CD4-positive, alpha-beta T cell (primary cell): ENCODE measurements around the gene NKD1. TPM values are rescaled to one million over a fixed set of nuclear protein-coding genes. Genes with fewer than 3 reads are reported as not detected.
A peak's percentile ranks its signal among the peaks of the same experiment; 100 is the strongest.

Experiments
- ATAC-seq: fragments of 200-7000 bp; cut with Tn5 transposase; one replicate; pipeline ENCODE4 v1.10.0; 2022; ENCODE audit warnings: mild to moderate bottlenecking; ENCODE audit not compliant: poor library complexity
- CTCF ChIA-PET: fragments of 350-600 bp; sonication (Branson Sonifier 250); formaldehyde crosslinking; loops from one replicate; lab custom pipeline; 2021; ENCODE audit warnings: antibody characterized with exemption, inconsistent platforms; lab: Charles Lee
- POLR2A ChIA-PET: fragments of 350-600 bp; sonication (Branson Sonifier 250); formaldehyde crosslinking; loops from one replicate; lab custom pipeline; 2021; ENCODE audit warnings: antibody characterized with exemption, inconsistent platforms; lab: Charles Lee
- DNase-seq, 14 experiments: peaks; one replicate each; pipeline ENCODE4 v3.0.0-alpha.2; 2013 to 2020; ENCODE audit warnings: mixed read lengths in 2 of 14
- H3K27ac ChIP-seq, 2 donors: one replicate each; pipeline versions ENCODE4 v1.5.1 to v1.7.0; 2013; ENCODE audit warnings: low read length in 2 of 2, low read depth in 1 of 2, mild to moderate bottlenecking in 1 of 2
- H3K27me3 ChIP-seq, 2 experiments: 1 replicate in 1 of 2; 2 replicates in 1 of 2; pipeline versions ENCODE4 v1.6.1 to v1.7.0; 2013; ENCODE audit warnings: low read length in 2 of 2, control low read depth in 1 of 2, mild to moderate bottlenecking in 1 of 2, moderate library complexity in 1 of 2; ENCODE audit not compliant: insufficient read depth in 2 of 2, control insufficient read depth in 1 of 2
- H3K36me3 ChIP-seq: one replicate; pipeline ENCODE4 v1.6.1; 2013; ENCODE audit warnings: low read length, control low read depth; ENCODE audit not compliant: insufficient read depth
- H3K4me1 ChIP-seq: one replicate; pipeline ENCODE4 v1.6.1; 2013; ENCODE audit warnings: low read length, control low read depth; ENCODE audit not compliant: insufficient read depth
- H3K4me3 ChIP-seq: one replicate; pipeline ENCODE4 v1.5.1; 2013; ENCODE audit warnings: mild to moderate bottlenecking, low read length, moderate library complexity
- H3K9me3 ChIP-seq, 2 experiments: 1 replicate in 1 of 2; 2 replicates in 1 of 2; pipeline versions ENCODE4 v1.6.1 to v1.7.0; 2013; ENCODE audit warnings: low read length in 2 of 2, mild to moderate bottlenecking in 2 of 2, control low read depth in 1 of 2, moderate library complexity in 1 of 2; ENCODE audit not compliant: control insufficient read depth in 1 of 2, insufficient read depth in 1 of 2
- H3K27ac Mint-ChIP-seq: one replicate; pipeline ENCODE4 v1.8.0; 2020; ENCODE audit warnings: mixed read lengths
- H3K27me3 Mint-ChIP-seq: one replicate; pipeline ENCODE4 v1.8.0; 2021; ENCODE audit warnings: mixed read lengths
- H3K36me3 Mint-ChIP-seq: one replicate; pipeline ENCODE4 v1.8.0; 2021; ENCODE audit warnings: low read depth, mixed read lengths
- H3K4me1 Mint-ChIP-seq: one replicate; pipeline ENCODE4 v1.8.0; 2021; ENCODE audit warnings: low read depth, mixed read lengths
- H3K4me3 Mint-ChIP-seq: one replicate; pipeline ENCODE4 v1.8.0; 2020; ENCODE audit warnings: mild to moderate bottlenecking, mixed read lengths
- H3K9me3 Mint-ChIP-seq: one replicate; pipeline ENCODE4 v1.8.0; 2020; ENCODE audit warnings: mixed read lengths
- CTCF ChIP-seq: fragments of 200-600 bp; IDR thresholded peaks from one replicate; pipeline ENCODE4 v1.8.0; 2022; ENCODE audit warnings: antibody characterized with exemption, mild to moderate bottlenecking
- intact Hi-C, 2 experiments: fragments of 100-400 bp; cut with DNase I in 1 of 2; cut with micrococcal nuclease in 1 of 2; formaldehyde crosslinking; loops; one replicate each; pipeline versions ENCODE4 v1.15.1 to v1.9.0; 2023 to 2025; cut with DNase I, micrococcal nuclease
- total RNA-seq, 174 experiments: library from RNA in 2 of 174; stranded (reverse) in 2 of 174; gene quantifications; one replicate each; pipeline ENCODE4 v1.2.3 and lab custom pipeline; 2021 to 2026

Gene NKD1
- total RNA-seq, 2 experiments from 2014 or later: 6.1 to 9.8 TPM

GRCh38 chr16:50549561-50549915, 1.3 kb downstream of the NKD1 start:
- peaks cover 39% of the 10 kb centered on the region for H3K4me1 ChIP-seq
- intact Hi-C loops: loop anchor here (2.0 to 10.0 kb wide), 6 partner anchors 53 to 485 kb away; partner anchors contain the start of genes ADCY7 (in 1 of the 2), CYLD (in 1 of the 2), HEATR3 (in 1 of the 2) and TENT4B (in 1 of the 2)
- ChIA-PET POLR2A (interaction anchor here (1.2 kb wide), 1 partner anchor 192 kb away, joined by 3 read pairs; the partner anchor contains the start of gene CYLD), CTCF (interaction anchor here (0.9 kb wide), 1 partner anchor 180 kb away, joined by 3 read pairs; the partner anchor contains the start of gene BRD7)
- H3K27ac Mint-ChIP-seq: peak overlapping the region; percentile 76
- H3K4me3 Mint-ChIP-seq: peak overlapping the region; percentile 86
- H3K9me3 ChIP-seq: peaks cover 0 to 4% of the 10 kb centered on the region in 2 experiments
- H3K36me3 ChIP-seq: no peaks in the 10 kb centered on the region
- H3K9me3 Mint-ChIP-seq: no peaks in the 10 kb centered on the region
- no peak for TF ChIP-seq CTCF
- H3K4me3 ChIP-seq: peak overlapping the region; percentile 48
- no peak for ATAC-seq
- peaks cover 32% of the 10 kb centered on the region for H3K36me3 Mint-ChIP-seq
- peaks cover 53% of the 10 kb centered on the region for H3K4me1 Mint-ChIP-seq
- no peaks in the 10 kb centered on the region for H3K27me3 ChIP-seq
- H3K27ac ChIP-seq: no peak overlapping the region
- peak in 3 of 14 experiments; percentile 8 to 25 (median 14) for DNase-seq
- H3K27me3 Mint-ChIP-seq: no peaks in the 10 kb centered on the region

- Mint-ChIP-seq H3K27me3 (no peaks in the 10 kb centered on the region), H3K27ac (peak overlapping the region; percentile 76), H3K9me3 (no peaks in the 10 kb centered on the region), H3K4me1 (peaks cover 53% of the 10 kb centered on the region), H3K4me3 (peak overlapping the region; percentile 86), H3K36me3 (peaks cover 37% of the 10 kb centered on the region)
- ATAC-seq (no peak), DNase-seq (peak in 9 of 14 experiments; percentile 9 to 58 (median 33))
- Histone ChIP-seq H3K27me3 (no peaks in the 10 kb centered on the region), H3K9me3 (peaks cover 0 to 6% of the 10 kb centered on the region in 2 experiments), H3K4me3 (no peak overlapping the region), H3K27ac (no peak overlapping the region), H3K4me1 (peaks cover 39% of the 10 kb centered on the region), H3K36me3 (no peaks in the 10 kb centered on the region)
- TF ChIP-seq CTCF: no peak
- intact Hi-C loops: loop anchor here in 1 of 2 experiments (5.0 kb wide), 2 partner anchors 77 to 112 kb away; no protein-coding TSS in a partner anchor
- ChIA-PET CTCF (interaction anchor here (0.9 kb wide), 1 partner anchor 181 kb away, joined by 3 read pairs; the partner anchor contains the start of gene BRD7), POLR2A (interaction anchor here (1.2 kb wide), 1 partner anchor 192 kb away, joined by 3 read pairs; the partner anchor contains the start of gene CYLD)
These were observed 1.8 kb downstream of the NKD1 start for GRCh38 chr16:50550035-50550434.

GRCh38 chr16:50550866-50551641, 2.9 kb downstream of the NKD1 start:
- Histone ChIP-seq H3K27ac (no peak overlapping the region), H3K27me3 (no peaks in the 10 kb centered on the region), H3K36me3 (no peaks in the 10 kb centered on the region), H3K4me3 (no peak overlapping the region), H3K4me1 (peaks cover 37% of the 10 kb centered on the region), H3K9me3 (peaks cover 0 to 10% of the 10 kb centered on the region in 2 experiments)
- Mint-ChIP-seq H3K27me3 (no peaks in the 10 kb centered on the region), H3K4me3 (peak overlapping the region; percentile 86), H3K27ac (peak overlapping the region; percentile 76), H3K9me3 (no peaks in the 10 kb centered on the region), H3K36me3 (peaks cover 48% of the 10 kb centered on the region), H3K4me1 (peaks cover 46% of the 10 kb centered on the region)
- TF ChIP-seq CTCF: no peak
- ATAC-seq (no peak), DNase-seq (no peak)
- intact Hi-C loops: loop anchor here in 1 of 2 experiments (5.0 kb wide), 2 partner anchors 76 to 111 kb away; no protein-coding TSS in a partner anchor
- POLR2A ChIA-PET: no interaction called here
- CTCF ChIA-PET: interaction anchor here (0.6 to 1.4 kb wide), 2 partner anchors 55 to 114 kb away, joined by 3 to 4 read pairs; no protein-coding TSS in a partner anchor
